ENCODE measurements around the gene ZNF486.

DNA sequence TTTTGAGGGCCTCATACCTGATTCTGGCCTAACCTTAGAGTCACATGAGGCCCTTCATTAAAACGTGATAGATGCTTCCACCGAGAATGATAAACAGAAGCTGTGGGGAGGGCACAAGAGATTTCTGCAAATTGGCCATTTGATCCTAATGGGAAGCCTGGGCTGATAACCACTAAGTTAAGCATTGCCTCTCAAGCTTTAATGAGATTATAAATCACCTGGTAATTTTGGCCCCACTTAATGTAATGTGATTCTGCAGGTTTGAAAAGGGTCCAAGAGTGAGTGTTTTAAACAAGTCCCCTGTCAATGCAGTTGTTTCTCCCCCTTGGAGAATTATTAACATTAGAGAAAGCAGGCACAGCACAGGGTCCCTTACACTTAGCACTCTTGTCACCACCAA lies 42.0 kb downstream of the ZNF486 start:
- TF ChIP-seq POLR2AphosphoS5 (IDR thresholded peaks at IDR 0.05; ENCODE audit: low read depth, low read length), result no peak
- TF ChIP-seq TAF1 (IDR thresholded peaks at IDR 0.05; ENCODE audit: borderline replicate concordance, low read depth, low read length), result no peak
